Ureter (tissue), 1 donor: Measurements from ENCODE around the gene KLF6. TPM values are rescaled to one million over a fixed set of nuclear protein-coding genes. Genes with fewer than 3 reads are reported as not detected.

Experiments used
- DNase-seq: peaks from one replicate; pipeline ENCODE4 v3.0.0-alpha.2; 2020; ENCODE audit warnings: low spot score
- total RNA-seq: library from RNA; stranded (reverse); gene quantifications from one replicate; pipeline ENCODE4 v1.2.4, GENCODE V29; 2023
- donor health status: DM: yes; HTN: yes; CAD: no.

The KLF6 gene
- total RNA-seq, 1 donor from 2014 or later: 171 TPM

- no peak for DNase-seq
Observed at GRCh38 chr10:3787816-3788215, 2.8 kb upstream of the KLF6 start.

GRCh38 chr10:3787016-3787400 is 2.0 kb upstream of the KLF6 start:
- no peak for DNase-seq

GRCh38 chr10:3786295-3787015 is 1.4 kb upstream of the KLF6 start:
- no peak for DNase-seq

- no peak for DNase-seq
Observed at GRCh38 chr10:3785851-3786271, 852 bp upstream of the KLF6 start.

- DNase-seq: peak; percentile 99
Observed at GRCh38 chr10:3785251-3785850, 342 bp upstream of the KLF6 start.

- peak; percentile 73 for DNase-seq
Observed at GRCh38 chr10:3783682-3784432, 1.2 kb downstream of the KLF6 start.

GRCh38 chr10:3783316-3783681 is 1.7 kb downstream of the KLF6 start:
- peak; percentile 70 for DNase-seq

- DNase-seq: peak; percentile 72
Observed at GRCh38 chr10:3782451-3783315, 2.3 kb downstream of the KLF6 start.

GRCh38 chr10:3782146-3782450 is 2.9 kb downstream of the KLF6 start:
- no peak for DNase-seq

- no peak for DNase-seq
Observed at GRCh38 chr10:3781468-3782145, 3.4 kb downstream of the KLF6 start.

GRCh38 chr10:3780771-3781467 is 4.1 kb downstream of the KLF6 start:
- no peak for DNase-seq

- DNase-seq: no peak
Observed at GRCh38 chr10:3780021-3780770, 4.8 kb downstream of the KLF6 start.

- no peak for DNase-seq
Observed at GRCh38 chr10:3779158-3779741, 5.8 kb downstream of the KLF6 start.

GRCh38 chr10:3778692-3779157 is 6.3 kb downstream of the KLF6 start:
- DNase-seq: no peak

GRCh38 chr10:3777981-3778691 is 6.9 kb downstream of the KLF6 start:
- DNase-seq: no peak

- DNase-seq: no peak
Observed at GRCh38 chr10:3776796-3777571, 8.0 kb downstream of the KLF6 start.

GRCh38 chr10:3775696-3776551 is 9.1 kb downstream of the KLF6 start:
- DNase-seq: no peak
